ENCODE results near the gene ZNF710.
A peak's percentile ranks its signal among the peaks of the same experiment; 100 is the strongest.
"Not testable (repeated sequence)": the region's sequence is repeated elsewhere in the genome, so short reads cannot be mapped to it uniquely, and the experiment has no call there.

The ZNF710 gene

GRCh38 chr15:90001062-90001682, at the start of gene ZNF710:
Gene ZNF710, plus strand, starts transcription at chr15:90001324. Its CDS starts 65,814 bp downstream, at chr15:90067138.
- no peak for DNase-seq (ENCODE audit: low read depth, low spot score)

GRCh38 chr15:89954541-89954940, 46.6 kb upstream of the ZNF710 start:
- no peak for DNase-seq (ENCODE audit: low read depth, low spot score)

GRCh38 chr15:89955449-89955998, 45.6 kb upstream of the ZNF710 start:
- not testable (repeated sequence) for DNase-seq (ENCODE audit: low read depth, low spot score)

GRCh38 chr15:89958107-89958805, 42.9 kb upstream of the ZNF710 start:
- DNase-seq (ENCODE audit: low read depth, low spot score) = no peak

GRCh38 chr15:89963301-89964231, 37.6 kb upstream of the ZNF710 start:
- DNase-seq (ENCODE audit: low read depth, low spot score) = no peak

- DNase-seq (ENCODE audit: low read depth, low spot score) = no peak
Measured at GRCh38 chr15:89964232-89964954, 36.7 kb upstream of the ZNF710 start.

GRCh38 chr15:89967881-89968280, 33.2 kb upstream of the ZNF710 start:
- DNase-seq (ENCODE audit: low read depth, low spot score) = no peak

- DNase-seq (ENCODE audit: low read depth, low spot score) = peak; percentile 10
Measured at GRCh38 chr15:89971592-89971997, 29.5 kb upstream of the ZNF710 start.

- DNase-seq (ENCODE audit: low read depth, low spot score) = no peak
Measured at GRCh38 chr15:89972085-89972484, 29.0 kb upstream of the ZNF710 start.

GRCh38 chr15:89975482-89976245, 25.5 kb upstream of the ZNF710 start:
- DNase-seq (ENCODE audit: low read depth, low spot score) = no peak

GRCh38 chr15:89976246-89976600, 24.9 kb upstream of the ZNF710 start:
- DNase-seq (ENCODE audit: low read depth, low spot score) = no peak

- not testable (repeated sequence) for DNase-seq (ENCODE audit: low read depth, low spot score)
Measured at GRCh38 chr15:89977836-89978235, 23.3 kb upstream of the ZNF710 start.

- DNase-seq (ENCODE audit: low read depth, low spot score) = no peak
Measured at GRCh38 chr15:89978914-89979313, 22.2 kb upstream of the ZNF710 start.

GRCh38 chr15:89980896-89981295, 20.2 kb upstream of the ZNF710 start:
- no peak for DNase-seq (ENCODE audit: low read depth, low spot score)

- no peak for DNase-seq (ENCODE audit: low read depth, low spot score)
Measured at GRCh38 chr15:89982315-89983055, 18.6 kb upstream of the ZNF710 start.

- DNase-seq (ENCODE audit: low read depth, low spot score) = no peak
Measured at GRCh38 chr15:89984001-89984400, 17.1 kb upstream of the ZNF710 start.

- no peak for DNase-seq (ENCODE audit: low read depth, low spot score)
Measured at GRCh38 chr15:89984421-89985010, 16.6 kb upstream of the ZNF710 start.

GRCh38 chr15:89985111-89985510, 16.0 kb upstream of the ZNF710 start:
- DNase-seq (ENCODE audit: low read depth, low spot score) = no peak

- DNase-seq (ENCODE audit: low read depth, low spot score) = no peak
Measured at GRCh38 chr15:89991312-89991711, 9.8 kb upstream of the ZNF710 start.

GRCh38 chr15:89993349-89993748, 7.8 kb upstream of the ZNF710 start:
- DNase-seq (ENCODE audit: low read depth, low spot score) = no peak

Data from smooth muscle cell of the brain vasculature (primary cell).